Neural crest cell (in vitro differentiated cells): ENCODE data around the gene C17orf100. TPM values are rescaled to one million over a fixed set of nuclear protein-coding genes. Genes with fewer than 3 reads are reported as not detected.

Experiments
- DNase-seq: peaks from one replicate; pipeline ENCODE4 v3.0.0; 2021; ENCODE audit warnings: low read depth, mixed read lengths, low spot score
- H3K27ac Mint-ChIP-seq: one replicate; pipeline ENCODE4 v1.8.0; 2021; ENCODE audit warnings: mild to moderate bottlenecking, mixed read lengths; ENCODE audit not compliant: unreplicated experiment
- H3K27me3 Mint-ChIP-seq: 2 replicates; pipeline ENCODE4 v1.8.0; 2021; ENCODE audit warnings: low read depth, mild to moderate bottlenecking, mixed read lengths
- H3K36me3 Mint-ChIP-seq: 2 replicates; pipeline ENCODE4 v1.8.0; 2021; ENCODE audit warnings: low read depth, mild to moderate bottlenecking, mixed read lengths
- H3K4me1 Mint-ChIP-seq: 2 replicates; pipeline ENCODE4 v1.8.0; 2021; ENCODE audit warnings: mixed read lengths
- H3K4me3 Mint-ChIP-seq: one replicate; pipeline ENCODE4 v1.8.0; 2021; ENCODE audit warnings: mild to moderate bottlenecking, mixed read lengths
- H3K9me3 Mint-ChIP-seq: 2 replicates; pipeline ENCODE4 v1.8.0; 2021; ENCODE audit warnings: mixed read lengths
- CTCF ChIP-seq: fragments of 200-600 bp; sonication (generic); conservative IDR thresholded peaks from 2 replicates; pipeline ENCODE4 v1.5.0; 2021; ENCODE audit warnings: antibody characterized with exemption, mild to moderate bottlenecking
- total RNA-seq: library from RNA; stranded (reverse); gene quantifications from 2 replicates; pipeline ENCODE4 v1.2.1, GENCODE V29; 2021

Gene C17orf100
- total RNA-seq, 1 donor from 2014 or later = 3.7 TPM

- no peaks in the 10 kb centered on the region for H3K4me1 Mint-ChIP-seq
Measured at GRCh38 chr17:6683081-6683684, 31.6 kb downstream of the C17orf100 start.

GRCh38 chr17:6683730-6684459 lies 32.3 kb downstream of the C17orf100 start:
- Mint-ChIP-seq H3K9me3 (peaks cover 2% of the 10 kb centered on the region), H3K27me3 (peaks cover 31% of the 10 kb centered on the region), H3K4me3 (no peak overlapping the region), H3K27ac (peak overlapping the region; percentile 64), H3K36me3 (no peaks in the 10 kb centered on the region), H3K4me1 (no peaks in the 10 kb centered on the region)
- no peak for TF ChIP-seq CTCF
- no peak for DNase-seq

More at GRCh38 chr17:6683081-6683684, 31.6 kb downstream of the C17orf100 start:
- no peak overlapping the region for H3K4me3 Mint-ChIP-seq
- TF ChIP-seq CTCF = no peak
- no peak for DNase-seq
- peaks cover 2% of the 10 kb centered on the region for H3K9me3 Mint-ChIP-seq
- no peak overlapping the region for H3K27ac Mint-ChIP-seq
- H3K36me3 Mint-ChIP-seq = no peaks in the 10 kb centered on the region
- H3K27me3 Mint-ChIP-seq = peaks cover 39% of the 10 kb centered on the region

GRCh38 chr17:6684460-6684783 lies 32.9 kb downstream of the C17orf100 start:
- no peak for DNase-seq
- H3K9me3 Mint-ChIP-seq = peaks cover 2% of the 10 kb centered on the region
- no peak overlapping the region for H3K27ac Mint-ChIP-seq
- no peaks in the 10 kb centered on the region for H3K4me1 Mint-ChIP-seq
- H3K4me3 Mint-ChIP-seq = no peak overlapping the region
- no peaks in the 10 kb centered on the region for H3K36me3 Mint-ChIP-seq
- peaks cover 28% of the 10 kb centered on the region for H3K27me3 Mint-ChIP-seq
- TF ChIP-seq CTCF = no peak

GRCh38 chr17:6684881-6685767 lies 33.6 kb downstream of the C17orf100 start:
- no peaks in the 10 kb centered on the region for H3K36me3 Mint-ChIP-seq
- H3K4me3 Mint-ChIP-seq = no peak overlapping the region
- peaks cover 2% of the 10 kb centered on the region for H3K9me3 Mint-ChIP-seq
- H3K27me3 Mint-ChIP-seq = peaks cover 25% of the 10 kb centered on the region
- no peaks in the 10 kb centered on the region for H3K4me1 Mint-ChIP-seq
- TF ChIP-seq CTCF = no peak
- no peak overlapping the region for H3K27ac Mint-ChIP-seq
- DNase-seq = no peak

- TF ChIP-seq CTCF = no peak
- H3K4me3 Mint-ChIP-seq = no peak overlapping the region
- H3K36me3 Mint-ChIP-seq = no peaks in the 10 kb centered on the region
- peaks cover 22% of the 10 kb centered on the region for H3K27me3 Mint-ChIP-seq
- DNase-seq = no peak
- H3K27ac Mint-ChIP-seq = no peak overlapping the region
- peaks cover 2% of the 10 kb centered on the region for H3K9me3 Mint-ChIP-seq
- no peaks in the 10 kb centered on the region for H3K4me1 Mint-ChIP-seq
Measured at GRCh38 chr17:6686026-6686425, 34.5 kb downstream of the C17orf100 start.
